ENCODE measurements around the gene PRKN. TPM values are rescaled to one million over a fixed set of nuclear protein-coding genes. Genes with fewer than 3 reads are reported as not detected.

PRKN gene
- total RNA-seq, 4 donors from 2014 or later = 4.4 to 669 (median 10.5) TPM

DNA sequence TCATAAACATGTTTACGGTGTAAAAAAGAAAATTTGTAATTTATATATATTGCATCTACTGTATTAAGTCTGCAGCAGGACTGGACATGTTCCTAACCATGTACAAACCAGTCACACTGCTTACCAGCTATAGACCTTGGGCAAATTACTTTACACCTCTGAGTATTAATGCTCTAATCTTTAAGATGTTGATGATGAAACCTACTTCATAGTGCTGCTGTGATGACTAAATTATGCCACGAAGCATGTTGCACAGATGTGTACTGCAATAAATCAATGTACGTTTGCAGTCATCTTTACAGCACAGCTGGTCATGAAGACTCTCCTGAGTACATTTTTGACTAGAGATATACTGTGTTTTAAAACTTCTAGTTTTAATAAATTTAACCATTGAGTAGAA is 42.6 kb downstream of the PRKN start:
- DNase-seq = no peak
- no peaks in the 10 kb centered on the region for H3K9me3 ChIP-seq
- TF ChIP-seq, protein P1, sequence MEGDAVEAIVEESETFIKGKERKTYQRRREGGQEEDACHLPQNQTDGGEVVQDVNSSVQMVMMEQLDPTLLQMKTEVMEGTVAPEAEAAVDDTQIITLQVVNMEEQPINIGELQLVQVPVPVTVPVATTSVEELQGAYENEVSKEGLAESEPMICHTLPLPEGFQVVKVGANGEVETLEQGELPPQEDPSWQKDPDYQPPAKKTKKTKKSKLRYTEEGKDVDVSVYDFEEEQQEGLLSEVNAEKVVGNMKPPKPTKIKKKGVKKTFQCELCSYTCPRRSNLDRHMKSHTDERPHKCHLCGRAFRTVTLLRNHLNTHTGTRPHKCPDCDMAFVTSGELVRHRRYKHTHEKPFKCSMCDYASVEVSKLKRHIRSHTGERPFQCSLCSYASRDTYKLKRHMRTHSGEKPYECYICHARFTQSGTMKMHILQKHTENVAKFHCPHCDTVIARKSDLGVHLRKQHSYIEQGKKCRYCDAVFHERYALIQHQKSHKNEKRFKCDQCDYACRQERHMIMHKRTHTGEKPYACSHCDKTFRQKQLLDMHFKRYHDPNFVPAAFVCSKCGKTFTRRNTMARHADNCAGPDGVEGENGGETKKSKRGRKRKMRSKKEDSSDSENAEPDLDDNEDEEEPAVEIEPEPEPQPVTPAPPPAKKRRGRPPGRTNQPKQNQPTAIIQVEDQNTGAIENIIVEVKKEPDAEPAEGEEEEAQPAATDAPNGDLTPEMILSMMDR (IDR thresholded peaks at IDR 0.05) = no peak
- TF ChIP-seq POLR2A (IDR thresholded peaks at IDR 0.05) = no peak

DNA sequence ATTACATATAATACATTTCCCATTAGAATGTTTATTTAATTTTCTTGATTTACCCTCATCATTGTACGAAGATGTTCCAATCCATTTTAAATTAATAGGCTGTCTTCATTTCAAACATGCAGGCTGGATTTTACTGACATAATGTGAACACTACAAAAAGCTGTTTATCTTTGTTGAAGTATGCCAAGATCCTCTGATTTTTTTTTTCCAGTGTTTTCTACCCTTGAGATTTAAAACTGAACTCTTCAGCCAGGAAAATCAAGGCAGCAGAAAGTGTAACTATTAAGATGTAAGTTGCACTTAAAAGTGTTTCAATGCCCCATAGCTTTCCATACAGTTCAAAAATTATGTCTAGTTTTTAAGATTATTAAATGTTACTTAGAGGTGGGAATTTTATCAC is 43.5 kb downstream of the PRKN start:
- H3K36me3 ChIP-seq = no peaks in the 10 kb centered on the region
- H3K27ac ChIP-seq = no peak overlapping the region
- H3K4me3 ChIP-seq = no peak overlapping the region
- TF ChIP-seq POLR2A (IDR thresholded peaks at IDR 0.05) = no peak
- TF ChIP-seq, protein P1 (IDR thresholded peaks at IDR 0.05) = no peak
- H3K9me3 ChIP-seq = no peaks in the 10 kb centered on the region
- DNase-seq = no peak
- no peaks in the 10 kb centered on the region for H3K27me3 ChIP-seq
- peaks cover 0 to 5% (median 0%) of the 10 kb centered on the region in 4 donors for H3K4me1 ChIP-seq

More for the DNA sequence above, 42.6 kb downstream of the PRKN start:
- Histone ChIP-seq H3K27me3 (no peaks in the 10 kb centered on the region), H3K36me3 (no peaks in the 10 kb centered on the region), H3K27ac (no peak overlapping the region), H3K4me1 (peaks cover 0 to 5% (median 0%) of the 10 kb centered on the region in 4 donors), H3K4me3 (no peak overlapping the region)

DNA sequence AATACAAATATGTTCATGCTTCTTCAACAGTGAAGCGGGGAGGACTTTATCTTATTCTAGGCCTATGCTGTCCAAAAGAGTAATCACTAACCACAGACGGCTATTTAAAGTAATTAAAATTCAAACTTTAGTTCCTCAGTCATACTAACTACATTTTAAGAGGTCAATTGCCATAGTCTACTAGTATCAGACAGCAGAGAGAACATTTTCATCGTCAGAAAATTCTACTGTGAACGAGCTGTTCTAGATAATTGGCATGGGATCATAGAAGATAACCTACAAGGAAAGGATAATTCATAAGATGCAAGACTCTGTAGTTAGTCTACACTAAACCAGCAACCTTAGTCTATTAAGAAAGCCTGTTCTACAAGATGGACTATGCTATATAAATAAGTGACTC is 44.4 kb downstream of the PRKN start:
- Histone ChIP-seq H3K36me3 (no peaks in the 10 kb centered on the region), H3K4me1 (peaks cover 0 to 5% (median 0%) of the 10 kb centered on the region in 4 donors), H3K27me3 (no peaks in the 10 kb centered on the region), H3K27ac (no peak overlapping the region), H3K4me3 (no peak overlapping the region), H3K9me3 (no peaks in the 10 kb centered on the region)
- TF ChIP-seq, protein P1 (IDR thresholded peaks at IDR 0.05) = no peak
- TF ChIP-seq POLR2A (IDR thresholded peaks at IDR 0.05) = no peak
- no peak for DNase-seq

DNA sequence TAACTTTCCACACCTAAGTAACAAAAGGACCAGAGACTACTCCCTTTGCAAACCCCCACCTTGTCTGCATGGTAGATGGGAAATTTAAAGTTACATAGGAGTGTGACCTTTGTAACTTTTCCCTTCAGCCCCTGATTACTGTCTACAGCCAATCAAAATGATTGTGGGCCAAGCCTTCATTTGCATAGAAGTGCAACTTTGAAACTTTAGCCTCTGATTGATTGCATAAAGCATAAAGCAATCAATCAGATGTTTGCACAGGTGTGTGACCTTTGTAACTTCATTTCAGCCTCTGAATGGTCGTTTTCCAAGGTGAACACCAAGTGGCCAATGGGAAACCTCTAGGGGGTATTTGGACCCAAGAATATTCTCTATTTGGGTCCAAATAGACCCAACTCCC is 46.1 kb downstream of the PRKN start:
- Histone ChIP-seq H3K9me3 (no peaks in the 10 kb centered on the region), H3K27ac (no peak overlapping the region), H3K4me3 (no peak overlapping the region), H3K27me3 (no peaks in the 10 kb centered on the region), H3K4me1 (peaks cover 0 to 5% (median 0%) of the 10 kb centered on the region in 4 donors), H3K36me3 (no peaks in the 10 kb centered on the region)
- no peak for TF ChIP-seq POLR2A (IDR thresholded peaks at IDR 0.05)
- TF ChIP-seq, protein P1 (IDR thresholded peaks at IDR 0.05) = no peak
- no peak for DNase-seq

DNA sequence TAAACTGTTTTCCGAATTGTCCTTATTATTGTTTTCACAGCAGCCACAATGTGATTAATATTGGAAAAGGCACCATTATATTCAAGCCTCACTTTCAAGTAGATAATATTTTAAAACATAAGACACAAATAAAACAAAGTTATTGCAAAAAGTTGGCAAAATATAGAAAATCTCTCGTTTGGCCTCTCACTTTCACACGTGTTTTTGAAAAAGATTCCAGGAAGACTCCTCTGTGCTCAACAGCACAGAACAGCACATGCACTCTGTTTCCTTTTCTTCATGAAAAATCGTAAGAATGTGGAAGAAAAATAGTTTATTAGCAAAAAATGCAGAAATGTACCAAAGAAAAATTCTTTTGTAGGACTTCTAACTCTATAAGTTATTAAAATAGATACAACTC is 46.7 kb downstream of the PRKN start:
- peaks cover 0 to 5% (median 0%) of the 10 kb centered on the region in 4 donors for H3K4me1 ChIP-seq

More for the DNA sequence above, 46.7 kb downstream of the PRKN start:
- Histone ChIP-seq H3K27ac (no peak overlapping the region), H3K27me3 (no peaks in the 10 kb centered on the region), H3K36me3 (no peaks in the 10 kb centered on the region), H3K9me3 (no peaks in the 10 kb centered on the region), H3K4me3 (no peak overlapping the region)
- no peak for TF ChIP-seq POLR2A (IDR thresholded peaks at IDR 0.05)
- TF ChIP-seq, protein P1 (IDR thresholded peaks at IDR 0.05) = no peak
- DNase-seq = no peak
